Activated CD4-positive, alpha-beta T cell treated with anti-CD3 and anti-CD28 coated beads, Interleukin-2, amount 10 ng/mL, durations not matched to agents 24 days and 14 days (primary cell): ENCODE measurements around the gene TEX2. TPM values are rescaled to one million over a fixed set of nuclear protein-coding genes. Genes with fewer than 3 reads are reported as not detected.
"Not testable (repeated sequence)": the region's sequence is repeated elsewhere in the genome, so short reads cannot be mapped to it uniquely, and the experiment has no call there.

ENCODE experiments used
- DNase-seq: peaks from one replicate; pipeline ENCODE4 v3.0.0; 2022
- H3K27ac Mint-ChIP-seq: one replicate; pipeline ENCODE4 v1.8.0; 2022; ENCODE audit warnings: mild to moderate bottlenecking, mixed read lengths
- H3K27me3 Mint-ChIP-seq: one replicate; pipeline ENCODE4 v1.8.0; 2022; ENCODE audit warnings: mixed read lengths
- H3K36me3 Mint-ChIP-seq: one replicate; pipeline ENCODE4 v1.8.0; 2022; ENCODE audit warnings: low read depth, mild to moderate bottlenecking, mixed read lengths
- H3K4me1 Mint-ChIP-seq: one replicate; pipeline ENCODE4 v1.8.0; 2021; ENCODE audit warnings: mixed read lengths
- H3K4me3 Mint-ChIP-seq: one replicate; pipeline ENCODE4 v1.8.0; 2022; ENCODE audit warnings: mild to moderate bottlenecking, moderate library complexity, mixed read lengths
- H3K9me3 Mint-ChIP-seq: one replicate; pipeline ENCODE4 v1.8.0; 2021; ENCODE audit warnings: mixed read lengths
- intact Hi-C: fragments of 100-400 bp; cut with micrococcal nuclease; formaldehyde crosslinking; loops from one replicate; pipeline ENCODE4 v1.15.1; 2023
- total RNA-seq: library from RNA; stranded (reverse); gene quantifications from 2 replicates; pipeline ENCODE4 v1.2.3, GENCODE V29; 2022

Gene TEX2
- total RNA-seq, 1 donor from 2014 or later = 22.2 TPM

DNA sequence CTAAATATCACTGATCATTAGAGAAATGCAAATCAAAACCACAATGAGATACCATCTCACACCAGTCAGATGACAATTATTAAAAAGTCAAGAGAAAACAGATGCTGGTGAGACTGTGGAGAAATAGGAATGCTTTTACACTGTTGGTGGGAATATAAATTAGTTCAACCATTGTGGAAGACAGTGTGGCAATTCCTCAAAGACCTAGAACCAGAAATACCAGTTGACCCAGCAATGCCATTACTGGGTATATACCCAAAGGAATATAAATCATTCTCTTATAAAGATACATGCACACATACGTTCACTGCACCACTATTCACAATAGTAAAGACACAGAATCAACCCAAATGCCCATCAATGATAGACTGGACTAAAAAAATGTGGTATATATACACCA is 42.5 kb downstream of the TEX2 start:
- intact Hi-C loops, H3K27ac Mint-ChIP-seq, H3K4me3 Mint-ChIP-seq, H3K9me3 Mint-ChIP-seq, H3K4me1 Mint-ChIP-seq, H3K36me3 Mint-ChIP-seq, H3K27me3 Mint-ChIP-seq, DNase-seq: not testable (repeated sequence)

- Mint-ChIP-seq H3K4me3 (no peak overlapping the region), H3K27ac (no peak overlapping the region), H3K9me3 (no peaks in the 10 kb centered on the region), H3K36me3 (no peaks in the 10 kb centered on the region), H3K4me1 (peaks cover 11% of the 10 kb centered on the region), H3K27me3 (no peaks in the 10 kb centered on the region)
- intact Hi-C loops = loop anchor here (5.0 kb wide), 2 partner anchors 58 to 72 kb away; no protein-coding TSS in a partner anchor
- DNase-seq = no peak
Observed at GRCh38 chr17:64219571-64219970, 43.5 kb downstream of the TEX2 start.

GRCh38 chr17:64218066-64218465 is 45.0 kb downstream of the TEX2 start:
- peaks cover 4% of the 10 kb centered on the region for H3K36me3 Mint-ChIP-seq
- H3K4me3 Mint-ChIP-seq = no peak overlapping the region
- H3K27ac Mint-ChIP-seq = peak overlapping the region; percentile 18
- no peaks in the 10 kb centered on the region for H3K27me3 Mint-ChIP-seq
- H3K9me3 Mint-ChIP-seq = no peaks in the 10 kb centered on the region
- intact Hi-C loops = loop anchor here (5.0 kb wide), 2 partner anchors 59 to 71 kb away; no protein-coding TSS in a partner anchor
- H3K4me1 Mint-ChIP-seq = peaks cover 11% of the 10 kb centered on the region
- DNase-seq = peak; percentile 60

DNA sequence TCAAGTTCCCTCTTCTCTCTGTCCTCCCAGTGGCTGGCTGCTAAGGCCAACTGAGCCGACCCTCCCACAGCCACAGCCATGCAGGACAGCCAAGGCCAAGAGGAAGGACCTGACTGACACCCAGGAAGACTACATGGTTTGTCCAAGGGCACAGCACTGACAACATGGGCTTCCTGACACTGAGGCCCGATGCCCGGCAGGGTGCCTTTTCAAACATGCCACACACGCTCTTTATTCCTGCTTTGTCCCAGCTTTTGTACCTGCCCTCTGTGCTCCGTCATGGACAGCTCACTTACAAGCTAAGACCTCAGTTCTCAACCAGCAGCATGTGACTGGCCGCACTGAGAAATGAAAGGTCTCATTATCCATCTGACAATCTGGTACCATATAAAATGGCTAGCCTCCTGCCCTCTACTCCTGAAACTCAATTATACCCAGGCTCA is 45.8 kb downstream of the TEX2 start:
- H3K36me3 Mint-ChIP-seq = peaks cover 11% of the 10 kb centered on the region
- no peak overlapping the region for H3K27ac Mint-ChIP-seq
- intact Hi-C loops = loop anchor here (5.0 kb wide), 2 partner anchors 60 to 70 kb away; no protein-coding TSS in a partner anchor
- peaks cover 11% of the 10 kb centered on the region for H3K4me1 Mint-ChIP-seq
- no peaks in the 10 kb centered on the region for H3K27me3 Mint-ChIP-seq
- H3K9me3 Mint-ChIP-seq = no peaks in the 10 kb centered on the region
- no peak overlapping the region for H3K4me3 Mint-ChIP-seq
- DNase-seq = no peak

GRCh38 chr17:64216338-64217248 is 46.5 kb downstream of the TEX2 start:
- DNase-seq = no peak
- Mint-ChIP-seq H3K36me3 (peaks cover 15% of the 10 kb centered on the region), H3K27me3 (no peaks in the 10 kb centered on the region), H3K4me1 (peaks cover 11% of the 10 kb centered on the region), H3K4me3 (no peak overlapping the region), H3K27ac (no peak overlapping the region), H3K9me3 (no peaks in the 10 kb centered on the region)
- intact Hi-C loops = loop anchor here (5.0 kb wide), 2 partner anchors 61 to 69 kb away; no protein-coding TSS in a partner anchor

- Mint-ChIP-seq H3K27me3 (no peaks in the 10 kb centered on the region), H3K4me3 (no peak overlapping the region), H3K4me1 (peaks cover 11% of the 10 kb centered on the region), H3K9me3 (no peaks in the 10 kb centered on the region), H3K27ac (no peak overlapping the region), H3K36me3 (peaks cover 15% of the 10 kb centered on the region)
- DNase-seq = no peak
- intact Hi-C loops = loop anchor here (5.0 kb wide), 2 partner anchors 61 to 69 kb away; no protein-coding TSS in a partner anchor
Observed at GRCh38 chr17:64216000-64216337, 47.1 kb downstream of the TEX2 start.

DNA sequence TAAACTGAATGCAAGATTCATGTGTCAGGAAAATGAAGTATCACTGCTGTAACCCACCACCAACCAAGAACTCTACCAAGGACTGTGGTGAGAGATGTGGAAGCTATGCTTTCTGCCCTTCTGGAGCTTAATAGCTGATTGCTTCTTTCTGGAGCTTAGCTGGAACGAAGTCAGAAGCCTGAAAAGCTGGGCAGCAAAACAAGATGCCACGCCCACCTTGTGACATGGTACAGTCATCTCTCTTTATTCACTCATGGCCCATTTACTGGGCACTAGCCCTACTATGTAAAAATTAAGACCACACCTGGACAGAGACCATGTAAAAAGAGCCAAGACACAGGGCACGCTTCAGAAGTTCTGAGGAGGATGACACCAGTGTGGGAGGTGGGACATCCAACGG is 48.1 kb downstream of the TEX2 start:
- intact Hi-C loops = loop anchor here (5.0 kb wide), 2 partner anchors 62 to 68 kb away; no protein-coding TSS in a partner anchor

GRCh38 chr17:64213995-64214811 is 48.9 kb downstream of the TEX2 start:
- DNase-seq = no peak
- Mint-ChIP-seq H3K4me1 (peaks cover 9% of the 10 kb centered on the region), H3K27me3 (no peaks in the 10 kb centered on the region), H3K36me3 (peaks cover 15% of the 10 kb centered on the region), H3K4me3 (no peak overlapping the region), H3K27ac (no peak overlapping the region), H3K9me3 (no peaks in the 10 kb centered on the region)
- intact Hi-C loops = no loop called here

More for the DNA sequence above, 48.1 kb downstream of the TEX2 start:
- no peaks in the 10 kb centered on the region for H3K27me3 Mint-ChIP-seq
- H3K4me1 Mint-ChIP-seq = peaks cover 11% of the 10 kb centered on the region
- no peak overlapping the region for H3K27ac Mint-ChIP-seq
- no peak for DNase-seq
- H3K36me3 Mint-ChIP-seq = peaks cover 15% of the 10 kb centered on the region
- no peak overlapping the region for H3K4me3 Mint-ChIP-seq
- no peaks in the 10 kb centered on the region for H3K9me3 Mint-ChIP-seq

DNA sequence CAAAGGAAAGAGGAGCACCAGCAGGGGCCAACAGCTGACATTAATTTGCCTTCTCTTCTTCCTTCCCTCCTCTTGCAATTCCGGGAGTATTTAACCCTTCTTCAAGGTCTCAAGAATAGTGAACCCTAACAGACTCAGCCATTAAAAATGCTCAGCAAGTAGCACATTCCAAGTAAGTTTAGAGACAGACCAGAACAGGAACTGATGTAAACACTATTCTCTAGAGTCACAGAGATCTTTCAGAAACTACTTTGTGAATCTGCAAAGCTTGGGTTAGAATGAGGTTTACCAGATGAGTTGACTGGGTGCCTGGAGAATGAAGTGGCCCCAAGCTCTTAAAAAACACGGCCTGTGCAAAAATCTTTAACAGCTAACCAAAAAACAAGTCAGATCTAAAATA is 50.9 kb downstream of the TEX2 start:
- H3K27me3 Mint-ChIP-seq = no peaks in the 10 kb centered on the region
- intact Hi-C loops = no loop called here
- no peak for DNase-seq
- peaks cover 4% of the 10 kb centered on the region for H3K4me1 Mint-ChIP-seq
- no peaks in the 10 kb centered on the region for H3K9me3 Mint-ChIP-seq
- H3K4me3 Mint-ChIP-seq = no peak overlapping the region
- peaks cover 17% of the 10 kb centered on the region for H3K36me3 Mint-ChIP-seq
- H3K27ac Mint-ChIP-seq = peak overlapping the region; percentile 58

GRCh38 chr17:64209983-64210382 is 53.1 kb downstream of the TEX2 start:
- Mint-ChIP-seq H3K4me3 (no peak overlapping the region), H3K27me3 (no peaks in the 10 kb centered on the region), H3K4me1 (peaks cover under 1% of the 10 kb centered on the region), H3K9me3 (no peaks in the 10 kb centered on the region), H3K27ac (no peak overlapping the region), H3K36me3 (peaks cover 17% of the 10 kb centered on the region)
- intact Hi-C loops = no loop called here
- no peak for DNase-seq

DNA sequence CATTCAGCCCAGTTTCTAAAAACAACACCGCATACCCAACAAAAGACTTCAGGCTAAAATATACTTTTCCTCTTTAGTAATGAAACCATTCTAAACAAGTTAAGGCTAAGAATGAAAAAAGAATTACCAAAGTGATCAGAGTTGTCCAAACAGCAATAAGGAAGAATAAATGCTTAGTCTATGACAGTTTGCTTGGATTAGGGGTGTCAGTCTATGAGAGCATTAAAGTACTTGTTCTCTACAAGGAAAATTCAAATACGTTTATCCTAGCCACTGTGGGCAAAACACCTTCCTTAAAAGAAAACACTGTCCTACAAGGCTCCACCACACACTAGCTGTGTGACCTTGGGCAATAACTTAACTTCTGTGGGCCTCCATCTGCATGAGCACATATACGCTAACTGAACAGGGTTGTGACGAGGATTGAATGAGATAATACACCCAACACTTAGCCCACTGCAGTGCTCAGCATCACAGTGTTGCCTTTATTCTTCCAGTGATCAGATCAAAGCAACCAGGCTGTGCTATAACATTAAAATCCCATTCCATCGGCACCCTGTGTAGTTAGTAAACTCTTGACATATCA is 53.6 kb downstream of the TEX2 start:
- intact Hi-C loops = no loop called here
- peaks cover 17% of the 10 kb centered on the region for H3K36me3 Mint-ChIP-seq
- no peak overlapping the region for H3K27ac Mint-ChIP-seq
- no peaks in the 10 kb centered on the region for H3K27me3 Mint-ChIP-seq
- no peaks in the 10 kb centered on the region for H3K9me3 Mint-ChIP-seq
- no peaks in the 10 kb centered on the region for H3K4me1 Mint-ChIP-seq
- H3K4me3 Mint-ChIP-seq = no peak overlapping the region
- DNase-seq = no peak

GRCh38 chr17:64208656-64209055 is 54.4 kb downstream of the TEX2 start:
- H3K27me3 Mint-ChIP-seq, H3K4me1 Mint-ChIP-seq, H3K27ac Mint-ChIP-seq, H3K4me3 Mint-ChIP-seq, DNase-seq, intact Hi-C loops, H3K9me3 Mint-ChIP-seq: not testable (repeated sequence)
- H3K36me3 Mint-ChIP-seq = peaks cover 17% of the 10 kb centered on the region

DNA sequence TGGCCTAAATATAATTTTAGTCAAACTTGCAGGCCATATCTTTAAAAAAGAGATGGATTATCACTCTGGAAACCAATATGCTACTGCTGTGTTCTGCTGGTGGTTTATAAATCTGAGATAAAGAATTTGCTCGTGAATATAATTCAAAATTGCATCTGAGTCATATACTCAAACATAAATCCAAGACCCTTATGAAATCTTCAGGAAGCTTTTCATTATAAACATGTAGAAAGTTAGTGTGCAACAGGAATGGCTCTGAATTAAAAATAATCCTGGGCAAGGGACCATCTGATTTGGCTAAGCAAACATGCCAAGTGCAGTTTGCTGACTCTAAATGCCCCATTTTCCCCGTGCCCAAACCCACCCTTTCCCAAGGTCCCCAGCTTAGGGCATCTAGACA is 57.3 kb downstream of the TEX2 start:
- Mint-ChIP-seq H3K4me1 (peaks cover 18% of the 10 kb centered on the region), H3K27me3 (no peaks in the 10 kb centered on the region), H3K4me3 (no peak overlapping the region), H3K36me3 (peaks cover 2% of the 10 kb centered on the region), H3K9me3 (no peaks in the 10 kb centered on the region), H3K27ac (no peak overlapping the region)
- DNase-seq = no peak
- intact Hi-C loops = no loop called here
